ENCODE data around the gene LCA5.
"Not testable (repeated sequence)": the region's sequence is repeated elsewhere in the genome, so short reads cannot be mapped to it uniquely, and the experiment has no call there.

LCA5 gene

DNA sequence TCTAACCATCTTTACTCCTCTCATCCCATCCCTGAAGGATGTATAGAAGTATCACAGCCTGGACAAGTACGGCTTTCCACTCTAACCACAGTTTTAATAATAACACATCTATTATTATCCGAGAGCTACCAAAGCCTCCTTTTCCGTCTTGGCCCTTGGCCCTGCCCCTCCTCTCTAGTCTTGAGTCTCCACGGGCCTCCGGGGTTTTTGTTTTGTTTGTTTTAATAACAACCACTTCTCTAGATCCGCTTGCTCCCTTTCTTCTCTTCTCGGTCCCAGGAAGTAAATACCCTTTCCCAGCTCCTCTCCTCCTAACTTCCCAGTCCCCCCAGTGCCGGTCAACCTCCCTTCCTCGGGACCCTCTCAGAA, 661 bp downstream of the LCA5 start:
- DNase-seq, result peak; percentile 72

DNA sequence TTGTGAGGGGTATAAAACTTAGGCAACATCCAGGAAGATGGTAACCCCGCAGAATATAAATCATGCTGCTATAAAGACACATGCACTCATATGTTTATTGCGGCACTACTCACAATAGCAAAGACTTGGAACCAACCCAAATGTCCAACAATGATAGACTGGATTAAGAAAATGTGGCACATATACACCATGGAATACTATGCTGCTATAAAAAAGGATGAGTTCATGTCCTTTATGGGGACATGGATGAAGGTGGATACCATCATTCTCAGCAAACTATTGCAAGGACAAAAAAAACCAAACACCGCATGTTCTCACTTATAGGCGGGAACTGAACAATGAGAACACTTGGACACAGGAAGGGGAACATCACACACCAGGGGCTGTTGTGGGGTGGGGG, 7.7 kb downstream of the LCA5 start:
- DNase-seq, result not testable (repeated sequence)

DNA sequence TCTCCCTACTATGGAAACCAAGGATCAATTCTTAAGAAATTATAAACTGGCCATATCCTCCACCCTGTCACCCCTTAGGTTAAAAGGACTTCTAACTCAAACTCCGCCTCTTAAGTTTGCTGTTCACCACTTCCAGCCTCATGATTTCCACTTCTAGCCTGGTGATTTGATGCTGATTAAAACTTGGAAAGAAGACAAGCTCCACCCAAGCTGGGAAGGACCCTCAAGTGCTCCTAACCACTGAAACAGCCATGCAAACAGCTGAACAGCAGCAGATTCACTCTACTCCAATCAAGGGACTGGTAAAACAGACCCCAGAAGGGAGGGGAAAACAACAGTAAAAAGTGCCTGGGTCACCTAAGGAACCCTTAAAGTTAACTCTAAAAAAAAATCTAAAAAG, 10.3 kb downstream of the LCA5 start:
- DNase-seq, result peak; percentile 55

DNA sequence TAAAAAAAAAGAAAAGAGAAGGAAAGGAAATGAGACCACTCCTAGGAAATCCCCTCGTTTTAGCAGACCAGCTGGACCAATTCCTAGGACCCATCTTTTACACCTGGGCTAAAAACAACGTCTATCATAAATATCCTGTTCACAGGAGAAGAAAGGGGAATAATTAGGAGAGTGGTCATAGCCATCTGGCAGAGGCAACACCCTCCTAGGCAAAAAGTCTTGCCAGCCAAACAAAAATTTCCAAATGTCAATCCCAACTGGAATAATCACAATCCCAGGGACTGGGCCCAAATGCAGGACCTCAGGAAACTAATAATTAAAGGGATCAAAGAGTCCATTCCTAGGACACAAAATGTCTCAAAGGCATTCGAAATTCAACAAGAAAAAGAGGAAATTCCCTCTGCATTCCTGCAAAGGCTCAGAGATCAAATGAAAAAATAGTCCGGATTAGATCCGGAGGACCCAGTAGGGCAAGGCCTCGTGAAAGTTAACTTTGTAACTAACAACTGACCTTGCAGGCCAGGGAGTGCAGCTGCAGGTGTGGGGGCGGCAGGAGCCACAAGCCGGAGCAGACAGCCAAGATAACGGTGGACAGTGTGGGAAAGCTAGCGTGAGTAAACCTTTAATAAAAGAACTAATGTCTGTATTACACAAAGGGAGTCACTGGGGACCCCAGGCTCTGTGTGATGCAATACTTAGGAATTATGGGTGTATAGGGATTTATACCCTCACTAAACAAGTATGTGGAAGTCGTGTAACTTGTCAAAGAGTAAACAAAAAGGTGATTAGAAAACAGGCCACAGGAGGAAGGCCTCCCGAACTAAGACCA, 11.7 kb downstream of the LCA5 start:
- peak; percentile 87 for DNase-seq

DNA sequence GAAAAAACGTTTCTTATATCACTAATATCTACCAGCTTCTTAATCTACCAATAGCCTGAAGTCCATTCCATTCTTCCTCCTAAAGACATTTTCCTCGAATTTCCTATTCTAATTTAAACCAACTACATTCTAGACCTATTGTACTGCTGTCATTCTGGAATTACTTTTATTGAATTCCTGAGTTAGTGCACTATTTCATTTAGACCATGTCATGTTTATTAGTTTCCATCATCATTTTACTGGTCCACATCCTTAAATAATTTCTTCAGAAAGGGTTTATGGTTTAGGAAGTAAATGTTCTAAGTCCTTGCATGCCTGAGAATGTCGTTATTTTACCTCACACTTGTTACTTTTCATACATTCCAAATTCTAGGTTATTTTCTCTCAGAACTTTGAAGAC, 13.2 kb downstream of the LCA5 start:
- peak; percentile 60 for DNase-seq

DNA sequence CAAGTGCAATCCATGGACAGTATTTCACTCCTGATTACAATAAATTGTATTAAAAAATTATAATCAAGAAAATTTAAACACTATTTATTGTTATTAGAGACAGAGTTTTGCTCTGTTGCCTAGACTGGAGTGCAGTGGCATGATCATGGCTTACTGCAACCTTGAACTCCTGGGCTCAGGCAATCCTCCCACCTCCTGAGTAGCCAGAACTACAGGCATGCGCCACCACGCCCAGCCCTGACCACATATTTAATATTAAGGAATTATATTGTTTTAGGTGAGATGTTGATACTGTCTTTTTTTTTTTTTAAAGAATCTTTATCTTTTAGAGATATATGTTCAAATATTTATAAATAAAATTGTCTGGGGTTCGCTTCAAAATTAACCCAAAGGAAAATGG, 14.6 kb downstream of the LCA5 start:
- DNase-seq, result no peak

DNA sequence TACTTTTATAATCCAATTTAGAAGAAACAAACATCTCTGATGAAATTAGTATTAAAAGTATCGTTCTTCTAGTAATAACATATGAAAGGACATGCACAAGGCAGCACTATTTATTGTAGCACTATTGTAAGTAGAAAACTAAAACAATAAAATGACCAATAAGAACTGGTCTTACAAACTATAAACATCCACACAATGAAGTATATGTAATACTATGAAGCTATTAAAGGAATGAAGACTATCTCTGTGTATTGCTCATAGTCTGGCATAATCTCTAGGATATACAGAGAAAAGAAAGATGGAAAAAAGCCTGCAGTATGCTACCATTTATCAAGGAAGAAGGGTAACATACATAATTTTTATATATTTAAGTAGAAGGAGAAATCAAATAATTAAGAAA, 16.7 kb downstream of the LCA5 start:
- peak; percentile 56 for DNase-seq

DNA sequence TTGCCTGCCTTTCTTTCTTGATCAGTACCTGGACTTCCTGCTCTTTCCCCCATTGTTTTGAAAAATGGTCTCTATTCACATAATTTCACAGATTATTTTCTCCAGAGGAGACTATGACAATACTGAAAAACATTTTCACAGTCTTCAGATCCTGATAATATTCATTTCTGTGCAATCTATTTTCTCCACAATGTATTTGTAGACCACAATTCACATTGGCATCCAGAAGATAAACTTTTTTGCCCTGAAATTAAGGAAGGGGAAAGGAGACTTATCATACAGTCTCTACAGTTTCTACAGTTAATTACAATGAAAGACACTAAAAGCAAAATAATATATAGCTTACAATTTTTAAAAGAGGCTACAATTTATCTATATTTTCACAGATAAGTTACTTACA, 18.4 kb downstream of the LCA5 start:
- peak; percentile 85 for DNase-seq

DNA sequence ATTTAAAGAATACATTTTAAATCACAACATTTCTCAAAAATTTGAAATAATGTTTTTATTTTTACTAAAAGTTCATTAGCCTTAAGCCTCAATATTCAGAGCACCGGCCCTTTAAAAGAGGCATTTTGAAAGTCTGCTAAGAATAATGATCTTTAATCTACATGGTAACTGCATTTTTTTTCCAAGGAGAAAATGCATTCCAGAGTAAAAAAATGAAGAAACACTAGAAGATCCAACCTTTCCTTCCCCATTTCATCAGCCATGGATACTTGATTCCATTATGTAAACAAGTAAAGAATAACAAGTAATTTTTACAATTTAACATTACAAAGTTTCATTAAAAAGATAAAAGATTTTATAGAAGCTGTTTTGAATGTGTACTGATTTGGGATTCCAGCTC, 21.8 kb downstream of the LCA5 start:
- DNase-seq, result peak; percentile 55

DNA sequence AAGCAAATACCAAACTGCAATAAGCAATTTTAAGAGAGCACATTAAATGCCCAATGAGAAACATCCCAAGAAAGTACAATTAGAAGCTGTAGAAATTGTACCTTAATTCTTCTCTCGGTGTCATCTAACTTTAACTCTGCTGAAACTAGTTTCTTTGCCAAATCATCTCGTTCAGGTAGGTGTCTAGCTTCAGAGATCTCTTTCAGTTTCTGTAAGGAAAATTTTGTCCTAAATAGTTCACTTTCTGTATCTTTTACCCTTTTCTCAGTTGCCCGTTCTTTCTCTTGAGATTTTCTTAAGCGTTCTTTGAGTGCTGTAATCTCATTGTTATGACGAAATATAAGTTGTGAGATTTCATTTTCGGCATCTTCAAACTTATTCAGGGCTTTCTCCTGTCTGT, 24.1 kb downstream of the LCA5 start:
- DNase-seq, result no peak

DNA sequence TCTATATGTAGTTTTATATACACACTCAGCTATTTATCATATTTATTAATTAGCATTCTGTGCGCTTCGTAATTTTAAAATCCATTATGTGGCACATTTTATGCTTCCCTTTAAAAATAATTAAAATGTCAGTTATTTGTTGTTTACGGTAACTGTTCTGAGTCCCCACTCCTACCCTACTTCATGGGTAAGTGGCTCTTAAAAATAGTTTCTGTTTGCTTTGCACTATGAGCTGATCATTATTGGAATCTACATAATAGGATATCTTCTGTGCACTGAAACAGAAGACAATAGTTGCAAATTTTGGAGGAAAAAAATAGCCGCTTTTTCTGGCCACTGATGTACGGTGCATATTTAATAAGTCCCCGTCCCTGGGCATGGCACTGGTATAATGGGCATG, 25.2 kb downstream of the LCA5 start:
- DNase-seq, result no peak

DNA sequence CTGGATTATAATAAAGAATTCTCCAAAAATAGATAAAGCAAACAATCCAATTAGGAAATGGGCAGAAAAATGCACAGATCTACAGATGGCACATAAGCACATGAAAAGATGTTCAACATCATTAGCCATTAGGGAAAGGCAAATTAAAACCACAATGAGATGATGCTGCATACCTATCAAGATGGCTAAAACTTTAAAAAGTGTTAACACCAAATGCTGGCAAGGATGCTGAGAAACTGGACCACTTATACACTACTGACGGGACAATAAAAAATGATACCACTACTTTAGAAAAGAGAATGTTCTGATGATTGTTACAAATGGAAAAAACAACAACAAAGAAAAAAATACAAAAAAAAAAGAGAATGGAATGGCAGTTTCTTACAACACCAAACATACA, 26.5 kb downstream of the LCA5 start:
- DNase-seq, result no peak

DNA sequence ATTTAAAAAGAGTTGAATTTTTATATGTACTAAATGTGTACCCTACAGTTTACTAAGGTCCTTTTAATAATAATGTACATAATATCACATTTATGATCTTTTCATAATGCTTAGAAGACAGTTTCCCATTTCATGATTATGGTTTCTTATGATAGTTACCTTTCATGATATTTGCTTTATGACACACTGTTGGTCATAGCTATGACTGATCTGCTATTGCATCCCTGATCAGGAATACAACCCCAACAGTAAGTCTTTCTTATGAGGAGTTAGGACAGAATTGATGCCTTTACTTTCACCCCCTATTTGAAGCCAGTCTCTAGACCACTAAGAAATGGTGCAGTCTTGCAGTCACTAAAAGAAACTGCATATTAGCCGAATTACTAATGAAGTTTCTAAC, 31.0 kb downstream of the LCA5 start:
- no peak for DNase-seq

DNA sequence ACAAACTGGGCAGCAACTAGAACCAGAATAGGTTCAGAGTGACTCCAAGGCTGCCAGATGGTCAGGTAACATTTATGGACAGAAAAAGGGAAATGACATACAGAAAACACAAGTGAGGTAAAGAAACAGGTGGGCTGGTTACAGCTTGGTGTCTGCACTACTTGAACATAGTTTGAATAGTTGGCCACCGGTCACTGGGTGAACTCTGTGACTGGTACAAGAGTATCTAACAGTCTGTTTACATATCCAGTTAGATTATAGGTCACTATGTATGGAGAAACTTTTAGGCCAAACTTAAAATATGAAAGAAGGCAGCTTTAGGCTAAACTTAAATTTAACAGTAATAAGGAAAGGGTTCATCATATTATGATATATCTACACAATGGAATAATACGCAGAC, 32.9 kb downstream of the LCA5 start:
- DNase-seq, result no peak

DNA sequence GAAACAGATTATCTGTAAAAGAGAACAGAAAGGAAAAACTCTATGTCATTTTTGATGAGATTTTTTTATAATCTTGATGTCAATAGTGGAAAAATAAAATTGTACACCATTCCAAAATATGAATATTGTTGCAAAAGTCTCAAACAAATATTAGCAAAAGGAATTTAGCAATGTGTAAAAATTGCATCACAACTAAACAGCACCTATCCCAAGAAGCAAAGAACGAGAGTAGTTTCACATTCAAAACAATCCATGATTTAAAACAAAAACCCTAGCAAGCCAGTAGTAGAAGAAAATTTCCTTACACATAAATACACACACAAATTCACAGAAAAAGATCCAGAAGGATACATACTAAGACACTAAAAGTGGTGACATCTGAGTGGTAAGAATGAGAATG, 38.4 kb downstream of the LCA5 start:
- peak; percentile 35 for DNase-seq

DNA sequence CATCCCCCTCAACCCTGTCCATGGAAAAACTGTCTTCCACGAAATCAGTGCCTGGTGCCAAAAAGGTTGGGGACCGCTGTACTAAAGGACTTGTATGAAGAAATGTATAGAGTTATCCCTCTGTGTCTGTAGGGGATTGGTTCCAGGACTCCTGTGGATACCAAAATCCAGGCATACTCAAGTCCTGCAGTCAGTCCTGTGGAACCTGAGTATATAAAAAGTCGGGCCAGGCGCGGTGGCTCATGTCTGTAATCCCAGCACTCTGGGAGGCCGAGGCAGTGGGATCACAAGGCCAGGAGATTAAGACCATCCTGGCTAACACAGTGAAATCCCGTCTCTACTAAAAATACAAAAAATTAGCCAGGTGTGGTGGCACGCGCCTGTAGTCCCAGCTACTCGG, 42.0 kb downstream of the LCA5 start:
- DNase-seq, result no peak

DNA sequence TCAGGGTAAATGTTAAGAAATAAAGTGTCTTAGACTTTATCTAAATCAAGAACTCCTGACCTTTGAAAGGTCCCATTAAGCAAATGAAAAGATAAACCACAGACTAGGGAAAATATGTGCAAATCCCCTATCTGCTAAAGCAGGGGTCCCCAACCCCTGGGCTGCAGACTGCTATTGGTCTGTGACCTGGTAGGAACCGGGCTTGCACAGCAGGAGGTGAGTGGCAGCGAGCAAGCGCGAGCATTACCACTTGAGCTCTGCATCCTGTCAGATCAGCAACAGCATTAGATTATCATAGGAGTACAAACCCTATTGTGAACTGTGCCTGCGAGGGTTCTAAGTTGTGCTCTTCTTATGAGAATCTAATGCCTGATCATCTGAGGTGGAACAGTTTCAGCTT, 42.4 kb downstream of the LCA5 start:
- DNase-seq, result no peak

DNA sequence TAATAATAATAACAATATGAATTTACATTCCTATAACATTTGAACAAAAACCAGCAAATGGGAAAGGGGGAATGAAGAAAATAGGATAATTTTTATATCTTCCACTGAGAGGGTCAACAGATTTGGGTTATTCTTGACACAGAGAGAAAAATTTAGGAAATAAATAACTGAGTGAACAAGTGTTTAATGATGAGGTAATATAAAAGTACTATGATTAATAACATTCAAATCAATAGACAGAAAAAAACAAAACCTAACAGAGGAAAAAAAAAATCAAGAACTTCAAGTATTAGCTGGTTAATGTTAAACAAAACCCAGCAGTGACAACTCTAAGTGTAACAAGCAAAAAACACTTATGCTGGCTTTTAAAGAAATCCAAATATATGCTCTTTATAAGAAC, 66.5 kb downstream of the LCA5 start:
- no peak for DNase-seq

DNA sequence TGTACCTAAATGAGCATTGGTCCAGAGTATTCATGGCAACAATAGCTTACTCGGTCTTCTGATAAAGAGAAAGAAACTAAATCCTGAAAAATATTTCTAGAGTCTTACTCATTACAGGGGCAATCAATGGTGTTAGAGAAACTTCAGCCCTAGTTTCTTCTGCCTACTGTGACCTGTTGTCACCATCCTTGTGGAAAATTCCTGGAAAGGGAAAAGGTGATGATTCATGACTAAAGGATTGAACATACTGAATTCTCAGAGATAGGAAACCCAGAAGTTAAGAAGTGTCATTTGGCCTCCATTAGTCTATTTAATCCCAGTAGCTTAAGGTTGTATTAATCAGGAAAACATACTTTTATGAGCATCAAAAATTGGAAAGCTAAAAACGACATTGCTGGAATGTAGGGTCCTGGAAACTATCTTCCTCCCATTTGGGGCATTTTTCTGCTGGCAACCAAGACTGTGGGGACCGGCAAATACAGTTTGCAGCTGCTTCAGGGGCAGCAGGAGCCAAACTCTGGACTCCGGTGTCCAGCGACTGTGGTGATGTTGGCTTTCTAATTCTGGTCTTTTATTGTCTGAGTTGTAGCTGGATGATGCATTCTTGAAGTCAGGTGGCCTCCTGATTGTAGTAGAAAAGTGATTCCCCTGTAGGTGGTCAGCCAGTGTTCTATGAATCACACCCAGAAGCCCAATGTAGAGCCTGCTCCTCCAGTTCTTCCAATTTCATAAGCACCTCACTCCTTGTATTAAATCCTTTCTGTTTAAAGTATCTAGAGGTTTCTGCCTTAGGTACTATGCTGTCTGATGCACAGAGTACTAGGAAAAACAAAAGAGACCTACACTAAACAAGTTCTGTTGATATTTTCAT, 67.6 kb downstream of the LCA5 start:
- no peak for DNase-seq

DNA sequence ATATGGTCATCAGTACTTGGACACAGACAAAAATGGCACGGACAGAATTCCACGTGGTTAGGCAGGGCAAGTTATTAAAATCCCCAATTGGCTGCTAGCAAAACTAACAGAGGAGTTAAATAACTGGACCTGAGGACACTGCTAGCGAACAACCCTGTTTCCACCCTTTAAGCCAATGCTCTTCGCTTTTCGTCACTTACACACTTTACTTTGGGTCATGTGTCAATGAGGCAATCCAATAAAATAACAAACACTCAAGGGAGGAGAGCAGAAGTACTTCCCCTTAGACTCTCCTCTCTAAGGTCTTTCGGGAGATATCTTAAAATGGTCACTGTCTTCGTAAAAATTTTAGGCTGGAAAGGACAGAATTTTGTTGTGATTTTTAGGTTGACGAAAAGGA, 68.6 kb downstream of the LCA5 start:
- DNase-seq, result no peak

DNA sequence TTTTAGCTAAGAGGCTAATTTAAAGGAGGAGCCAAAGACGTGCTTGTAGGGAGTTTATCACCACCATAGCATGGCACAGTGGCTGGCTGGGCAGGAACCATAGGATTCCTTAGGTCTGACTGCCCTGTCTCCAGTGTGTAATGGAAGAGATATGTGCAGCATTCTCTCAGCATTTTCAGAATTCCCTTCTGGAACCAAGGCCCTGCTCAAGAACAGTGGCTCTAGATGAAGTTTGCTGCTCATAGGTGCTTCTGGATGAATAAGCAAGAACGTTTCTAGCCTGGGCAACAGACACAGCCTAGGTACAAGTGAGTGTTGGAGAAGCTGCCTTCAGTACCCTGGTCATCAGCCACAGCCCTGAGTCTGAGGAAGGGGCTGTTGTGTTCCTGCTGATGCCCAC, 69.1 kb downstream of the LCA5 start:
- DNase-seq, result no peak

DNA sequence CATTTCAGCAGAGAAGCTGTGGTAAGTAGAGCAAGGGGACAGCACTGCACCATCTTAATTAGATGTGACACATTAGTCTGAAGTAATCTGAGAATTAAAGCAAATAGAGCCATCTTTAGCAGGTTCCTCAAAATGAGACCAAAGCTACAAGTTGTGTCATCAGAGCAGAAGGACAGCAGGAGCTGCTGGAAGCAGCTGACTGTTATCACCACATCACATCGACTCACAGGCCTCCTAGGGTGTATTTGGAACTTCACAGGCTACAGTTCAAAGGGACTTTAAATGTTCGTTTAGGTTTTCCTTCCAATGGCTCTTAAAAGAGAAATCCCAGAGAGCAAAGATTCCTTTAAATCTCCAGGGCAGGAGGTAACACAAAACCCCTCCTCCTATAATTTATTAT, 69.5 kb downstream of the LCA5 start:
- peak; percentile 83 for DNase-seq

DNA sequence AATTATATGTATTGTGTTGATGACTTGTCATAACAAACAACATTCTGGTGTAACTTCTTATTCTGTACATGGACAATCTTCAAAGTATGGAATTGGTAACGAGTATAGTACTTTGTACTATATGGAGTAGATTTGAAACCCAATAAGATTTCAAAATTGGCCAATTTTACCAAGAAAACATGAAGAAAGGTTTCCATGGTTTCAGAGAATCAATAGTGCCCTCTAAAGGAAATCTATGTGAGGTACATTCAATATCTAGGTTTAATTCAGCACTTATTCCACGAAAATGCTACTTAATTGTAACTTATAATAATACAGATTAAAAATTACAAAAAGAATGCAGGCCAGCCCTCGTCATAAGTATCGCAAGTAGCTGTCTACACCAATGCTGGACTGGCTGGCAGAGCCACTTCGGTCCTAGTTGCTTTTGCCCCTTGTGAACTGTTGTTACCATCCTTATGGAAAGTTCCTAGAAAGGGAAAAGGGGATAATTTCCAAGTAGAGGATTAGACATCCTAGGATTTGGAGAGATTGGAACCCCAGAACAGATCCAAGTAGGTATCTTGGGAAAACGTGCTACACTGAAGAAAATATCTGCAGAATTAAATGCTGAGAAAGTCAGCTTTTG, 70.9 kb downstream of the LCA5 start:
- peak; percentile 71 for DNase-seq

DNA sequence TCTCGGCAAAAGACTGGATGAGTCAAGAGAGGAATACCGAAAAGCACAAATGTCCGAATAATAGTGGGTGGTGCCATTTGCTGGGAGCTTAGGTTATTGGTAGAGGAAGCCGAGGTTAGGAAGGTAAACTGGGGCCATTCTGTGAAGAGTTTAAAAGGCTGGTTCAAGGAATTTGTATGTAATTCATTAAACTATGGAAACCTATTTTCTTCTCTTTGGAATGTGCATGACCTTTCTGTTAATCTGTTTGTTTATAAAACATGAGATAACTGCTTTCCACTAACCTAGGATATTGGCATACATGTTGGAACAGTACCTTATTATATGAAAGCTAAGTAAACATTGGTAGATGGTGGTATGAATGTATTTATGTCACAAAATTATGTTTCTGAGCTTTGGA, 71.8 kb downstream of the LCA5 start:
- no peak for DNase-seq
